ENCODE measurements around the gene PTBP1.
A peak's percentile ranks its signal among the peaks of the same experiment; 100 is the strongest.

Gene PTBP1

DNA sequence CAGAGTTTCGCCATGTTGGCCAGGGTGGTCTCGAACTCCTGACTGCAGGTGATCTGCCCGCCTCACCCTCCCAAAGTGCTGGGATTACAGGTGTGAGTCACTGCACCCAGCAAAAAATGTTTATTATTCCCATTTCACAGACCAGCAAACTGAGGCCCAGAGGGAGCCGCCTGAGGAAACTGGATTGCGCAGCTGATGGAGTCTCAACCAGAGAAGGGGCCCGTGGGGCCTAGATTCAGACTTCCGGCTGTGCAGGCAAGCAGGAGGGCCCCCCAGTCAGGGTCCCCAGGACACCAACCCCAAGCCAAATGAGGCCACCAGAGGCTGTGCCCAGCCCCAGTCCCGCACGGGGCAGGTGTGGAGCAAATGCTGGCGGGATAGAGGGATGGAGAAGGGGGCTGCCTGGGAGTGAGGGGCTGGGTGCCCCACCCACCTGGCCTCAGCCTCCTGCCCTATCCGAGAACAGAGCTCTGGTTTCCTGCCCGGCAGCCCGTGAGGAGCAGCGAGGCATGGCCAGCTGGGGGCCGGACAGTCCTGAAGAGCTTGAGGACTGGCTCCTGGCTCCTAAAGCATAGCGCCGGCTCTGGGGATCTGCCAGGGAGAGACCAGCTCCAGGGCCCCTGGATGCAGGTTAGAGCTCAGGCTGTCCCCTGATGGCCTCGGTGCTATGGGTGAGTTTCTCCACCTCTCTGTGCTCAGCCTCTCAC is 24.4 kb upstream of the PTBP1 start:
- DNase-seq (ENCODE audit: low read depth, low spot score) = no peak

DNA sequence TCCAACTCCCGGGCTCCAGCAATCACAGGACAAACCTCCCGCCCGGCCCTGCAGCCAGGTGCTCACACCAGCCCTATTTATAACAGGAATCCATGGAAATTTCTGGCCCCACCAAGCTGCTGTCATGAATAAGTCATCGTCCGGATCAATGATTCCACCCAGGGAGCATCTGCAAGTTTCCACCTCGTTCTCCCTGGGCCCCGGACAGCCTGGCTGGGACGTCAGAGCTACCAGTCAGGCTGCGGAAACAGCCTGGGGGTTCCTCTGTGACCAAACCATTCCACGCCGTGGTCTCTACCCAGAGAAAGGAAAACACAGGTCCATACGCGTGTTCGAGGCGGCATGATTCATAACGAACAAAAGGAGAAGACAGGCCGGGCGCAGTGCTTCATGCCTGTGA is 20.7 kb upstream of the PTBP1 start:
- DNase-seq (ENCODE audit: low read depth, low spot score) = no peak

DNA sequence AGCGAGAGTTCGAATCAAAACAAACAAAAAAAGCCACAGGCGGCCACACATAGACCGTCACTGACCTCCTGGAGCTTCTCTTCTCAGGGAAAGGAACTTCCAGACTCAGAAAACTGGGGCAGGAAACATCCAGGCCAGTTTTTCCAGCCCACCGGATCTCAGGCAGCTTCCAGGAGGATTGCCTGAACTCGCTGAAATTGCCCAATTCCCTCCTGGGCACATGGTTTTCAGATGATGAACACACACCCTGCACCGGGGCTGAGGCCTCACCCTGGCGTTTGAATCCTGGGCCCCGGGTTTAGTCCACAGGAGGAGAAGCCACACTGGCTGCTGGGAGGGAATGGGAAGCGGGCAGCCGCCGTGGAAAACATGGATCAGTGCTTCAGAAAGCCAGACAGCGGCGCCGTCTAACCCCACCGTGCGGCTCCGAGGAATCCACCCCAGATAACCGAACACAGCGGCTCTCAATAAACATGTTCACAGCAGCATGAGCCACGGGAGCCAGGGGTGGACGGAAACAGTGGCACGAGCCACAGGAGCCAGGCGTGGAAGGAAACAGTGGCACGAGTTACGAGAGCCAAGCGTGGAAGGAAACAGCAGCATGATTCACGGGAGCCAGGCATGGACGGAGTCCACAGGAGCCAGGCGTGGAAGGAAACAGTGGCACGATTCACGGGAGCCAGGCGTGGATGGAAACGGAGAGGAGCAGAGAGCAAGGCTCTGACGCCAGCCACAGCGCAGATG is 18.2 kb upstream of the PTBP1 start:
- peak; percentile 92 for DNase-seq (ENCODE audit: low read depth, low spot score)

DNA sequence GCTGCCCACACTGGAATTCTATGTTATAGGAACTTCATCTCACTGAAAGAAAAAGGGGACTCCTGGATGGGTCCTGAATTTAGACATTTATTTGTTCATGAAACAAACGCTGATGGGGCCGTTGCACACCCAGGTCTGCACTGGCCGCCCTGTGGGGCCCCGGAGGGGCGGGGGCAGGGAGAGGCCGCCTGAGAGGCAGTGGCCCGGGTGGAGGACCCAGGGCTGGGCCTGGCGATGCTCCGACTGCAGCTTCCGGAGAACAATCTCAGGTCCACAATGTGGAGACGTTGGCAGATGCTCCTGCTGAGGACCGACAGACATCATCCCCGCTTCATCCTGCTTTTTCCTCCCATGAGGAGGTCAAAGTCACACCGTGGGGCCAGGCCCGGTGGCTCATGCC is 16.3 kb upstream of the PTBP1 start:
- no peak for DNase-seq (ENCODE audit: low read depth, low spot score)

DNA sequence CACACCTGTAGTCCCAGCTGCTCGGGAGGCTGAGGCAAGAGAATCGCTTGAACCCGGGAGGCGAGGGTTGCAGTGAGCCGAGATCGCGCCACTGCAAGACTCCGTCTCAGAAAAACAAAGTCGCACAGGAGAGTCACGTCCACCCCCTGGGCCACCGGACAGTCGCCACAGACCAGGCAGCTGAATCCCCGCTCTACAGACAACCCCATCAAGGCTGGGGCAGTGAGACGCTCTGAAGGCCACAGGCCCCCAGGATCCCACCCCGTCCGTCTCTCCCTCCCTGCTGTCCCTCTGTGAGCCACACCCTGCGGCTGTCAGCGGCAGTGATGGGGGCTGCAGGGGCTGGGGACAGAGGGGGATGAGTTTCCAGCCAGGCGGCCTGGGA is 15.5 kb upstream of the PTBP1 start:
- DNase-seq (ENCODE audit: low read depth, low spot score) = no peak

DNA sequence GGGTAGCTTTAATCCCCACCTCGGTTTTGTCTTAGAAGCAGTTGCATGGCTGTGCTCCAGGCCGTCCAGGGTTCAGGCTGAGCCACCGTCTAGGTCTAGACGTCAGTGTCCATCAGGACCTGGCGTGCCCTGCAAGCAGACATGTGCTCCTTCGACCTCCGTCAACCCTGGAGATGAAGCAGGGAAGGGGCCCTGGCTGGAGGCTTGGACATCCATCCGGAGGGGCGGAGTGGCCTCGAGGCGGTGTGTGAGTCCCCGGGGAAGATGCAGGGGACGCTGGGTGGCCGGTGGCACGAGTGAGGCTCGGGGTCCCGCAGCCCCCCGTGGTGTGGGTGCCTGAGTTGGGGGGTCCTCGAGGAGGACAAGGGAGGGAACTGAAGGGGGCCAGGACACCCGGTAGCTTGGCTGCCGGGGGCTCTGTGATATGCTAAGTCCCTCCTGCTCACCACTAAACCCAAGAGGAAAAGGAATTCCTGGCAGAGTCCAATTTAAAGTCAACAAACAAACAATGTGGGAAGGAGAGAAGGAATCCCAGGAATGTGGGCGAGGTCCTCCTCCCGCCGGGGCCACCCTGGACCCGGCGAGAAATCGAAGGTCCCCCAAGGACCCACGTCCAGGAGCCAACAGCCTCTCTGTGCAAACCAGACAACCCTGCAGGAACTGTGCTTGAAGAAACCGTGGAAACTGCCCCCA is 14.9 kb upstream of the PTBP1 start:
- DNase-seq (ENCODE audit: low read depth, low spot score) = no peak

DNA sequence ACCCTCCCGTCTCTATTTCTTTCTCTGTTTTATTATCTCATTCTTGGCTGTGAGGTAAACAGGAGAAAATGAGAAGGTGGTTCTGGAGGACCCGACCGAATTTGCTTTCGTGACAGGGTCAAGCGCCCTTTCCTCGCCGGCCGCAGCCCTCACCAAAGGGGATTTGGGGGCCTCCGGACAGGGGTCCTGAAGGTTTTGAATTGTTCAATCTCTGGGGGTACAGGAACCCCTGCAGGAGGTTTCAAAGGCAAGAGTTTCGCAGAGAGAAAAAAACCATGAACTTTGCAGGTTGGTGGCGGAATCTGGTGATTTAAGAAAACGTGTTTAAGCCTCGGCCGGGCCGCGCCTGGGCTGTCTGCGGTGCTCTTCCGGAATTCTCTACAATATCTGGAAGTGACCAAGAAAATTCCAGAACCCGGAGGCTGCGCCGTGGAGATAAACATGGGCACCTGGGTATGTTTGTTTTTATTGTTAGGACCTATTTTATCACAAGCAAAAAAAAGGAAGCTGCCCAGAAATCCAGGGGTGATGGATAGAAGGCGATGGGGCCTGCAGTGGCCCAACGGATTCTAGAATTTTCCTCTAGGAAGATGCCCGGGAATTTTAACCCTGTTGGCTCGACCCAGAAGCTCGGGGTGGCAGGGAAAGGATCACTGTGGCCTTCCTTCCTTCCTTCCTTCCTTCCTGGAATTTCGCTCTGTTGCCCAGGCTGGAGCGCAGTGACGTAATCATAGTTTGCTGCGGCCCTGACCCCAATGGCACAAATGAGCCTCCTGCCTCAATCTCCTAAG is 14.2 kb upstream of the PTBP1 start:
- DNase-seq (ENCODE audit: low read depth, low spot score) = no peak

DNA sequence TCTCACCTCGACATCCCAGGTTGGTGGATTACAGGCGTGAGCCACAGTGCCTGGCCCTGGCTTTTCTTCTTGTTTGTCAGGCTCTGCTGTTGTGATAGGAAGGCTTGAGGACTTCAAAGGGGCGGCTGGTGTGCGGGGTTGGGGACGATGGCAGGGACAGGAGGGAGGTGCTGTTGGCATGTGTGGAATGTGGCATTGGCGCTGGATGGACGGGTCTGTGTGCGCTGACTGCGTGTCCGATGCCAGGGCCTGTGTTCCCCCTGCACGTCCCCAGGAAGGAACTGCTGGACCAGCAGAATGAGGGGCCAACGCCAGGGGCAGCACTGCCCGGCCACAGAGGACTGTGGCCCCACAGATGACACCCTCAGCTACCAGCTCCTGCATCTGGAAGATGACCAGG is 12.7 kb upstream of the PTBP1 start:
- DNase-seq (ENCODE audit: low read depth, low spot score) = no peak

DNA sequence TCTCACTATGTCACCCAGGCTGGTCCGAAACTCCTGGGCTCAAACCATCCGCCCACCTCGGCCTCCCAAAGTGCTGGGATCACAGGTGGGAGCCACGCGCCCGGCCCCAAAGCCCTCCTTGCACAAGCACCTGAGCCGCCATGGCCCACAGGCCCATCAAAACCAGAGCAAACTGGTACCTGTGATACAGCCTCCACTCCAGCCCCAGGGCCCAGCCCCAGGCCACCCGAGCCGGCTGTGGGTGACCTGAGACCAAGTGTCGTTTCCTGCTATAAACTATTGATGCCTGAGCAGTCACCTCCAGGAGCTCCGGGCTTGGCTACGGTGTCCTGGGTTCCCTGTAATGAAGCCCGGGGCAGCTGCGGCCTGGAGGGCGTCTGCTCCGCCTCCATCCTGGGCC is 9.7 kb upstream of the PTBP1 start:
- no peak for DNase-seq (ENCODE audit: low read depth, low spot score)

DNA sequence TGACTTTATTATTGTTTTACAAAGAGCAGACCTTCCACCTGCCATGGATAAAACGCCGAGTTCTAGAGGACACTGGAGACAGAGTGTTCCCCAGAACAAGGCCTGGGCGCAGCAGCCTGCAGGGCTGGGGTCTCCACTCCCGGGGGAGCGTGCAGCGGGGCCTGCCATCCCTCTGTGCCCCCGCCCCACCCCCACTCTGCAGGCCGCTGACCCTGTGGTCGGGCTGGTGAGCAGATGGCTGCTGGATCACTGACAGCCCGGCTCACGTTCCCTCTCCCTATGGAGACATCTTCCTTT is 8.6 kb upstream of the PTBP1 start:
- no peak for DNase-seq (ENCODE audit: low read depth, low spot score)

DNA sequence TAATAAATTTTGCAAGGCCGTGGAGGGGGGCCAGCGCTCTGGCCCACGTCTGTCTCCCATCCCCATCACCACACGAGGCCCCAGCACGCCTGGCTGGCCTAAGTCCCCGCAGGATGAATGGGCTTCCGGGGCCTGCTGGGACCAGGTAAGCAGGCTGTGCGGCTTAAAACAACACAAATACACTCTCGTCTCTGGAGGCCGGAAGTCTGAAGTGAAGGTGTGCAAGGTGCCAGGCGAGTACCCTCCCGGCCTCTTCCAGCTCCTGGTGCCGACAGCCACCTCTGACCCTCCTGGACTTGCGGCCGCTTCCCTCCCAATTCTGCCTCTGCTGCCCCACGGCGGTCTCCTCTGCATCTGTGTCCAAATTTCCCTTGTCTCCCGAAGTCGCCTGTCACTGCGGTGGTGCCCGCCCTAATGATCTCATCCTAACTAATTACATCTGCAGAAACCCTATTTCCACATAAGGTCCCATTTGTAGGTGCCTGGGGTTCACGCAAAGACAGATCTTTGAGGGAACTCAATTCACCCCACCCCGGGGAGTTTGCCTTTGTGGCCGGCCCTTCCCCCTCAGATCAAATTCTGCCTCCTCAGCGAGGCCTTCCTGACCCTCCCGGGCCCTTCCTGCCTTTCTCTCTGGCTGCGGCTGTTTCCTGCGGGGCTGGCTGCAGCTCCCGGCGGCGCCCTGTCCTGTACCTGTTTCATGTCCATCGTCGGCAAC is 8.1 kb upstream of the PTBP1 start:
- no peak for DNase-seq (ENCODE audit: low read depth, low spot score)

DNA sequence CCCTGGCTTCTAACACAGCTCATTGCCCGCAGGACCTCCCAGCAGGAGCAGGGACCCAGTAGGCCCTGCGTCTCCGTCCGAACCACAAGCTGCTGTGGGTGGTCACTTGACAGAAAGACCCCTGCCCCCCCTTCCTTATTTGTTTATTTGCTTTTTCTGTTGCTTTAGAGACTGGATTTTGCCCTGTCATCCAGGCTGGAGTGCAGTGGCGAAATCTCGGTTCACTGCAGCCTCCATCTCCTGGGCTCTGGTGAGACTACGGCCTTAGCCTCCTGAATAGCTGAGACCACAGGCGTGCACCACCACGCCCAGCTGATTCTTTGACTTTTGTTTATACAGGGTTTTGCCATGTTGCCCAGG is 7.6 kb upstream of the PTBP1 start:
- no peak for DNase-seq (ENCODE audit: low read depth, low spot score)

DNA sequence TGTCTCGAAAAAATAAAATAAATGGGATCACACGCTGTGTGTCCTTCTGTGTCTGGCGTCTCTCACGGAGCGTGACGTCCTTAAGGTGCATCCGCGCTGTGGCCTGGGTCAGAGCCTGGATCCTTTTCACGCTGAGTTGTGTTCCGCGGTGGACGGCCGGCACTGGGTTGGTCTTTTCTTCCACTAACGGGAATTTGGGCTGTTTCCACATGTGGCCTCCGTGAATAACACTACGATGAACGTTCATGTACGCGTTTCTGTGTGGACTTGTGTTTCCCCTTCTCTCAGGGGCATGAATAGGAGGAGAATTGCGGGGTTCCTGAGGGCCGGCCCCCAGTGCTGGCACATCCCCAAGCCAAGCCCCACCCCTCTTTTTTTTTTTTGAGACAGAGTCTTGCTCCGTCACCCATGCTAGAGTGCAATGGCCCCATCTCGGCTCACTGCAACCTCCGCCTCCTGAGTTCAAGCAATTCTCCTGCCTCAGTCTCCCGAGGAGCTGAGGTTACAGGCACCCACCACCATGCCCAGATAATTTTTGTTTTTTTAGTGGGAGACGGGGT is 6.2 kb upstream of the PTBP1 start:
- no peak for DNase-seq (ENCODE audit: low read depth, low spot score)

DNA sequence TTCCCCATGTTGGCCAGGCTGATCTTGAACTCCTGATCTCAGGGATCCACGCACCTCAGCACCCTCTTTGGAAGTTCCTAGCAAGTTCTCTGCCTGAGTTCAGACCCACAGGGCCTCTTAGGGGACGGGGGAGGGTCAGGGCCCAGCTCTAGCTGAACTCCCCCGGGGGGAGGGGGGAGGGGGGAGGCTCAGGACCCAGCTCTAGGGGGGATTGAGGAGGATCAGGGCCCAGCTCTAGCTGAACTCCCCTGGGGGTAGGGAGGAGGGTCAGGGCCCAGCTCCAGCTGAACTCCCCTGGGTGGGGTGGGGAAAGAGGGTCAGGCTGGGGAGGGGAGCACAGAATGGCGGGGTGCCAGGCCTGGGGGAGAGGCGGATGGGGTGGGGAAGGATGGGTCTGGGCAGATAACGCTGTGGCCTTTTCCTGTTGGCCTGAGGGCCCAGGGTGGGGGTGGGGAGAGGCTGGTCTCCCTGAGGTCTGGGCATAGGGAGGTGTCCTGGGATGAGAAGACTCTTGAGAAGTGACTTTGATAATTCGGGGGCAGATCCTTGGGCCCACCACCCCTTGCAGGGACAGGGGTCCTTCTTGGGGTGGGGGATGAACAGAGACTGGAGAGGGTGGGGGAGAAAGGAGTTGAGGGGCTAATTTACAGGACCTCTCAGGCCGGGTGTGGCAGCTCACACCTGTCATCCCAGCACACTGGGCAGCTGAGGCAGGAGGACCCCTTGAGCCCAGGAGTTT is 5.5 kb upstream of the PTBP1 start:
- DNase-seq (ENCODE audit: low read depth, low spot score) = no peak

DNA sequence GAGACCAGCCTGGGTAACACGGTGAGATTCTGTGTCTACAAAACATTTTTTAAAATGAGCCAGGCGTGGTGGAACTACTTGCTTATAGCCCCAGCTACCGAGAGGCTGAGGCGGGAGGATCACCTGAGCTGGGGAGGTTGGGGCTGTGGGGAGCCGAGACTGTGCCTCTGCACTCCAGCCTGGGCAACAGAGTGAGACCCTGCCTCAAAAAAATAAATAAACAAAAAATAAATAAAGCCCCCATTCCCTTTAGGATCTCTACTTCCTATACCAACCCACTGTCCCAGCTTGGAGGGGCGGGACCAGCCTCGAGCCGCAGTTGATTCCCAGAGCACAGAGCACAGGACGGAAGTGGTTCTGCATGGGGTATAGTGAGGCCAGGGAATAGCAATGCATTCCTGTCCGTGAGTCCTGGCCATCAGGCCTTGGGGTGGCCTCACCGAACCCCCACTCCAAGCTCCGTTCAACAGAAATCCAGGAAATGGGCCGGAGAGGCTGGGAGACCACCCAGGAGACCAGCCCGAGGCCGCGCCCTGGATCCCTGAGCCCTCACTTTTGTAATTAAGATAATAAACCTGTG is 4.9 kb upstream of the PTBP1 start:
- DNase-seq (ENCODE audit: low read depth, low spot score) = no peak

DNA sequence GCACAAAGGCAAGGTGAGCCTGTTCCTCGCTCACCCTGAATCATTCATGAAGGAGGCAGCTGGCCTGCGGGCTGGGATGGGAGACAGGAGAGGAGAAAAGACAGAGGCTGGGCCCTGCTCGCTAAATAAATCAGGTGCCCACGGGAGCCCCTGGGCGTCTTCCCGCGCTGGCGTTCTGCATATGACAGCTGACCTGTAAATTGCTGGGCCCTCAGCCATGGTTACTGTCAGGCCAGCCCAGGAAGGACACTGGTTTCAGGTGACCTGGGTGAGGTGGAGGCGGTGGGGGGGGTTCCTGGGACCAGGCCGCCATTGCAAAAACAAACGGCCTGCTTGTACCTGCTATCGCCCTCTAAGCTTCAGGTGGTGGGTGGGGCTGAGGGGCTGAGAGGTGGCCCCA is 3.4 kb upstream of the PTBP1 start:
- DNase-seq (ENCODE audit: low read depth, low spot score) = no peak

DNA sequence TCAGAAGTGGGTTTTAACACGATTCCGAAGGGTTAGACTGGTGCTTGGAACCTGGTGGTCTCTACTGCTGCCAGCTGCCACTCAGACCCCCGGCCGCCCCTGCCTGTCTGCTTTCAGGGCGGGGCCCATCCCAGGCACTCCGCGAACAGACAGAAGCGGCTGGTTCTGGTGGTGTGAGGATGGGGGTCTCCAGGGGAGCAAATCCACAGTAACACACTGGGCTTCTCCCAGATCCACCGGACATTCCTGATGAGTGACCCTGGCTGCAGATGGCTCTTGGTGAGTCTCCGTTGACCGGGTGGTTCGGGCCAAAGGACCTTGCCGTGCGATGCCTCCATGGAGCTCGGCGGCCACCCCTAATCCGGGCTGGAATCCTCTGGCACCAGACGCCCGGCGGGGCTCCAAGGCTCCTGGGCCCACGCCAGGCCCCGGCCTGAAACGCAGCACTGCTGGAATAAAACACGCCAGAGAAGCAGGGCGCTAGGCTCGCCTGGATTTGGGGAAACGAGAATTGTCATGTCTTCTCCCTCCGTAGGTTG is 2.1 kb upstream of the PTBP1 start:
- DNase-seq (ENCODE audit: low read depth, low spot score) = no peak

DNA sequence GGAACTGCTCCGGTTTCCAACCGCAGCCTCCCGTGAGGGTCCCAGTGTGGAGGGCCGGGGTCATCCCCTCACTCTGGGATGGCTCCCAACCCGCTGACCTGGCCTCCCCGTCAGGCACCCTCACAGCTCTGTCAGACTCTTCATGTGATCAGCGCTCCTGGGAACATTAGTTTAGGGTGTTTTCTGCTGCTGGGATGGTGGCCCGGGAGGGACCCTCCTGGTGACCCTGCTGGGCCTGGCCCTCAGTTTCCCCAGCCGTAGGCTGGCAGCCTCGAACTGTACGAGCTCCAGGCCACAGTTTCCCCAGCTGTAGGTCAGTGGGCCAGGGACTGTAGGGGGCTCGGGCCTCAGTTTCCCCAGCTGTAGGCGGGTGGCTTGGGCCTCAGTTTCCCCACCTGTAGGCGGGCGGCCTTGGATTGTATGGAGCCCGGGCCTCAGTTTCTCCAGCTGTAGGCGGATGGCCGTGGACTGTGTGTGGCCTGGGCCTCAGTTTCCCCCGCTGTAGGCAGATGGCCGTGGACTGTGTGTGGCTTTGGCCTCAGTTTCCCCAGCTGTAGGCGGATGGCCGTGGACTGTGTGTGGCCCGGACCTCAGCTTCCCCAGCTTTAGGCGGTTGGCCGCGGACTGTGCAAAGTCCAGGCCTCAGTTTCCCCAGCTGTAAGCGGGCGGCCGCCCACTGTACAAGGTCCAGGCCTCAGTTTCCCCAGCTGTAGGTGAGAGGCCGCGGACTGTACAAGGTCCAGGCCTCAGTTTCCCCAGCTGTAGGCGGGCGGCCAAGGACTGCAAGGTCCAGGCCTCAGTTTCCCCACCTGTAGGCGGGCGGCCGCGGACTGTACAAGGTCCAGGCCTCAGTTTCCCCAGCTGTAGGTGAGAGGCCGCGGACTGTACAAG is 1.3 kb upstream of the PTBP1 start:
- no peak for DNase-seq (ENCODE audit: low read depth, low spot score)

Measured in smooth muscle cell of the brain vasculature (primary cell).